Measurements from ENCODE around the gene C2CD4D. TPM values are rescaled to one million over a fixed set of nuclear protein-coding genes. Genes with fewer than 3 reads are reported as not detected.

C2CD4D gene
- total RNA-seq, 1 experiment from 2014 or later: 0.17 TPM

- POLR2A ChIA-PET: no interaction called here
- H4K20me1 ChIP-seq (ENCODE audit: insufficient read depth): no peaks in the 10 kb centered on the region
- DNase-seq (ENCODE audit: low read depth, low spot score) (no peak), ATAC-seq (no peak)
- no TSS peak for BruUV-seq (replicated peaks)
- no peaks in the 10 kb centered on the region for H3K9me3 ChIP-seq (ENCODE audit: control insufficient read depth in 1 of 2, insufficient read depth in 1 of 2, low read depth in 1 of 2, low read length in 2 of 2)
- no peaks in the 10 kb centered on the region for H3K79me2 ChIP-seq (ENCODE audit: insufficient read depth, low read length)
- CTCF ChIA-PET: no interaction called here
- TF ChIP-seq CBX3 (IDR thresholded peaks at IDR 0.05; ENCODE audit: low read depth) (no peak), POLR2AphosphoS5 (IDR thresholded peaks at IDR 0.05; ENCODE audit: low read depth, low read length) (no peak)
- intact Hi-C loops (cut with micrococcal nuclease): no loop called here
- no peak overlapping the region for H2AFZ ChIP-seq (ENCODE audit: low read depth, low read length, poor library complexity, severe bottlenecking)
- peaks cover 46% of the 10 kb centered on the region for H3K27me3 ChIP-seq (ENCODE audit: insufficient read depth, low read length)
- no peaks in the 10 kb centered on the region for H3K4me1 ChIP-seq (ENCODE audit: control insufficient read depth in 1 of 2, insufficient read depth in 2 of 2, low read length in 2 of 2)
- H3K27ac ChIP-seq (ENCODE audit: low read depth, low read length): no peak overlapping the region
- no peaks in the 10 kb centered on the region for H3K9me2 ChIP-seq (ENCODE audit: insufficient read depth)
- no peak overlapping the region for H3K4me3 ChIP-seq (replicated peaks in 1 of 2; ENCODE audit: low read depth in 1 of 2, low read length in 2 of 2)
- H3K36me3 ChIP-seq (ENCODE audit: control insufficient read depth in 1 of 2, insufficient read depth in 2 of 2, low read length in 2 of 2): no peaks in the 10 kb centered on the region
- RAD21 ChIA-PET (ENCODE audit: low non-redundant PET in 1 of 2, low total read pairs in 2 of 2, uncharacterized antibody in 2 of 2, unreplicated experiment in 2 of 2): no interaction called here
- H3K9ac ChIP-seq (ENCODE audit: low read length): no peak overlapping the region
- H3K4me2 ChIP-seq (ENCODE audit: low read length): no peak overlapping the region
These were observed 36.5 kb downstream of the C2CD4D start for GRCh38 chr1:151803164-151803563.

- Histone ChIP-seq H3K27me3 (ENCODE audit: insufficient read depth, low read length) (peaks cover 46% of the 10 kb centered on the region), H3K27ac (ENCODE audit: low read depth, low read length) (no peak overlapping the region), H4K20me1 (ENCODE audit: insufficient read depth) (no peaks in the 10 kb centered on the region), H3K9ac (ENCODE audit: low read length) (no peak overlapping the region), H3K36me3 (ENCODE audit: control insufficient read depth in 1 of 2, insufficient read depth in 2 of 2, low read length in 2 of 2) (no peaks in the 10 kb centered on the region), H3K79me2 (ENCODE audit: insufficient read depth, low read length) (no peaks in the 10 kb centered on the region), H3K9me3 (ENCODE audit: control insufficient read depth in 1 of 2, insufficient read depth in 1 of 2, low read depth in 1 of 2, low read length in 2 of 2) (no peaks in the 10 kb centered on the region), H3K4me2 (ENCODE audit: low read length) (no peak overlapping the region), H2AFZ (ENCODE audit: low read depth, low read length, poor library complexity, severe bottlenecking) (no peak overlapping the region), H3K4me1 (ENCODE audit: control insufficient read depth in 1 of 2, insufficient read depth in 2 of 2, low read length in 2 of 2) (no peaks in the 10 kb centered on the region), H3K9me2 (ENCODE audit: insufficient read depth) (no peaks in the 10 kb centered on the region), H3K4me3 (replicated peaks in 1 of 2; ENCODE audit: low read depth in 1 of 2, low read length in 2 of 2) (no peak overlapping the region)
- BruUV-seq (replicated peaks): no TSS peak
- ATAC-seq: no peak
- TF ChIP-seq RAD21 (IDR thresholded peaks at IDR 0.05; ENCODE audit: low read depth) (no peak), SRF (IDR thresholded peaks at IDR 0.05; ENCODE audit: low read depth) (no peak), POLR2AphosphoS5 (IDR thresholded peaks at IDR 0.05; ENCODE audit: low read depth, low read length) (no peak), EZH2 (IDR thresholded peaks at IDR 0.05) (no peak), TCF7L2 (IDR thresholded peaks at IDR 0.05; ENCODE audit: borderline replicate concordance, extremely low read depth, insufficient read depth, insufficient read length) (no peak), POLR2A (IDR thresholded peaks at IDR 0.05; ENCODE audit: borderline replicate concordance, extremely low read depth, insufficient read depth, insufficient read length) (no peak), CTCF (IDR thresholded peaks at IDR 0.05 in 2 of 3, conservative IDR thresholded peaks at IDR 0.05 in 1 of 3; ENCODE audit: borderline replicate concordance in 1 of 3, insufficient read depth in 1 of 3, low read depth in 2 of 3, low read length in 2 of 3) (no peak), ZNF274 (IDR thresholded peaks at IDR 0.05; ENCODE audit: low read depth, low read length) (no peak), ATF3 (IDR thresholded peaks at IDR 0.05) (no peak), FOSL1 (IDR thresholded peaks at IDR 0.05; ENCODE audit: low read depth) (no peak), MAX (IDR thresholded peaks at IDR 0.05) (no peak), YY1 (IDR thresholded peaks at IDR 0.05; ENCODE audit: extremely low read depth, insufficient replicate concordance, low read depth, low read length) (no peak)
- no peak for DNase-seq (ENCODE audit: low read depth, low spot score)
- intact Hi-C loops (cut with micrococcal nuclease): no loop called here
- CTCF ChIA-PET: no interaction called here
- RAD21 ChIA-PET (ENCODE audit: low non-redundant PET in 1 of 2, low total read pairs in 2 of 2, uncharacterized antibody in 2 of 2, unreplicated experiment in 2 of 2): no interaction called here
- POLR2A ChIA-PET: interaction anchor here (0.6 kb wide), 1 partner anchor 387 kb away, joined by 5 read pairs; no protein-coding TSS in a partner anchor
These were observed 37.2 kb downstream of the C2CD4D start for GRCh38 chr1:151802372-151802771.
